T-cell (primary cell): ENCODE data around the gene DNAH10. TPM values are rescaled to one million over a fixed set of nuclear protein-coding genes. Genes with fewer than 3 reads are reported as not detected.

ENCODE experiments used
- ATAC-seq, 4 experiments: fragments of 200-7000 bp in 3 of 4; fragments of 150-1000 bp in 1 of 4; cut with Tn5 transposase; replicated peaks in 1 of 4; 1 replicate in 3 of 4; 2 replicates in 1 of 4; pipeline ENCODE4 v1.10.0; 2021; ENCODE audit warnings: moderate library complexity in 3 of 4, mild to moderate bottlenecking in 2 of 4, moderate number of reproducible peaks in 1 of 4
- CTCF ChIA-PET, 2 donors: fragments of 300-600 bp; sonication (Branson Sonifier 250); formaldehyde crosslinking; loops; one replicate each; lab custom pipeline; 2022; ENCODE audit warnings: antibody characterized with exemption in 2 of 2; lab: Charles Lee
- POLR2A ChIA-PET, 2 donors: fragments of 300-600 bp; sonication (Branson Sonifier 250); formaldehyde crosslinking; loops; one replicate each; lab custom pipeline; 2022; ENCODE audit warnings: antibody characterized with exemption in 2 of 2; lab: Charles Lee
- DNase-seq, 35 experiments: peaks; one replicate each; pipeline versions ENCODE4 v3.0.0 to v3.0.0-alpha.2; 2013 to 2023
- H3K27ac ChIP-seq: one replicate; pipeline ENCODE4 v1.5.1; 2013; ENCODE audit warnings: low read length
- H3K27me3 ChIP-seq, 2 experiments: replicated peaks in 1 of 2; 1 replicate in 1 of 2; 2 replicates in 1 of 2; pipeline versions ENCODE4 v1.6.1 to v1.7.0; 2013; ENCODE audit warnings: low read length in 1 of 2, mixed read lengths in 1 of 2; ENCODE audit not compliant: control insufficient read depth in 2 of 2, insufficient read depth in 2 of 2; ENCODE audit errors: extremely low read depth in 1 of 2
- H3K36me3 ChIP-seq, 2 donors: 1 replicate in 1 of 2; 2 replicates in 1 of 2; pipeline versions ENCODE4 v1.6.1 to v1.7.0; 2013; ENCODE audit warnings: low read length in 1 of 2; ENCODE audit not compliant: control insufficient read depth in 2 of 2, insufficient read depth in 1 of 2; ENCODE audit errors: extremely low read depth in 1 of 2
- H3K4me1 ChIP-seq, 2 experiments: 1 replicate in 1 of 2; 2 replicates in 1 of 2; pipeline versions ENCODE4 v1.6.1 to v1.7.0; 2013; ENCODE audit warnings: low read length in 2 of 2, mixed read lengths in 1 of 2; ENCODE audit not compliant: insufficient read depth in 2 of 2, control insufficient read depth in 1 of 2; ENCODE audit errors: extremely low read depth in 1 of 2
- H3K4me3 ChIP-seq, 2 donors: 1 replicate in 1 of 2; 2 replicates in 1 of 2; pipeline versions ENCODE4 v1.5.1 to v1.7.0; 2013; ENCODE audit warnings: mild to moderate bottlenecking in 2 of 2, low read length in 1 of 2, moderate library complexity in 1 of 2; ENCODE audit not compliant: control insufficient read depth in 1 of 2; ENCODE audit errors: extremely low read depth in 1 of 2
- H3K9me3 ChIP-seq: 2 replicates; pipeline ENCODE4 v1.7.0; 2013
- H3K27ac Mint-ChIP-seq, 2 donors: one replicate each; pipeline ENCODE4 v1.8.0; 2020 to 2021; ENCODE audit warnings: mild to moderate bottlenecking in 2 of 2, mixed read lengths in 2 of 2
- H3K27me3 Mint-ChIP-seq, 2 donors: one replicate each; pipeline ENCODE4 v1.8.0; 2021 to 2022; ENCODE audit warnings: mixed read lengths in 2 of 2
- H3K36me3 Mint-ChIP-seq: one replicate; pipeline ENCODE4 v1.8.0; 2021; ENCODE audit warnings: mixed read lengths
- H3K4me1 Mint-ChIP-seq, 3 donors: one replicate each; pipeline ENCODE4 v1.8.0; 2020 to 2022; ENCODE audit warnings: mixed read lengths in 3 of 3, mild to moderate bottlenecking in 1 of 3
- H3K4me3 Mint-ChIP-seq, 3 donors: one replicate each; pipeline ENCODE4 v1.8.0; 2020 to 2022; ENCODE audit warnings: mild to moderate bottlenecking in 3 of 3, mixed read lengths in 3 of 3, moderate library complexity in 3 of 3
- H3K9me3 Mint-ChIP-seq, 3 donors: one replicate each; pipeline ENCODE4 v1.8.0; 2020 to 2022; ENCODE audit warnings: mixed read lengths in 3 of 3
- WGBS: methylation state at CpG from one replicate; pipeline ENCODE4 v1.1.5; 2013; ENCODE audit warnings: missing lambda C conversion rate; ENCODE audit not compliant: insufficient coverage; 5-methylcytosine and 5-hydroxymethylcytosine counted together
- total RNA-seq, 35 experiments: library from RNA in 6 of 35; stranded (reverse) in 6 of 35; fragments of 120-200 nt in 1 of 35; gene quantifications; one replicate each; pipeline versions ENCODE4 v1.2.1 to v1.2.4 and lab custom pipeline; 2013 to 2026

Gene DNAH10
- total RNA-seq, 5 donors from 2014 or later (not counting 1 experiment from before 2014, with no cell fraction given) = 0.08 to 0.32 (median 0.19) TPM

DNA sequence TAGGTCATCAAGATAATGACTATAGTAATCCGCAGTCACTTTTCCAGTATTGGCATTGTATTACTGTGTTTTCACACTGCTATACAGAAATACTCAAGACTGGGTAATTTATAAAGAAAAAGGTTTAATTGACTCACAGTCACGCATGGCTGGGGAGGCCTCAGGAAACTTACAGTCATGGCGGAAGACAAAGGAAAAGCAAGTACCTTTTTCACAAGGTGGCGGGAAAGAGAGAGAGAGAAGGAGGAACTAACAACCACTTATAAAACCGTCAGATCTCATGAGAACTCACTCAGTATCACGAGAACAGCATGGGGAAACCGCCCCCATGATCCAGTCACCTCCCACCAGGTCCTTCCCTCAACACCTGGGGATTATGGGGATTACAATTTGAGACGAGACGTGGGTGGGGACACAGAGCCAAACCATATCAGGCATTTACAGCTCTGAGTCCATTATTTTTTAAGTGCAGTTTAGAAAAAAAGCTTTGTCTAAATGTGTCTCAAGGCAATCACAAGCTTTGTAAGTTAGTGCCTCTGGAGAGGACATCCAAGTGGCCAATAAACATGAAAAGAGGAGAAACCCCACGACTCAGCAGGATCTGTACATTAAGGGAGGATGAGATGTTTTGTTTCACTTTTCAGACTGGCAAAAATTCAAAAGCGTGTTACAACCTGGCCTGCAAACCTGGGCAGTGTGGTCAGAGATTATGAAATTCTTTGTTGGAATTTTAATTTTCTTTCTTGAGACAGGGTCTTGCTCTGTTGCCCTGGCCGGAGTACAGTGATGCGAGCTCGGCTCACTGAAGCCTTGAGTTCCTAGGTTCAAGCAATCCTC lies 82.0 kb downstream of the DNAH10 start:
- Mint-ChIP-seq H3K27me3 (peaks cover 0 to 7% of the 10 kb centered on the region in 2 donors), H3K4me1 (no peaks in the 10 kb centered on the region), H3K36me3 (no peaks in the 10 kb centered on the region), H3K4me3 (no peak overlapping the region), H3K27ac (no peak overlapping the region), H3K9me3 (no peaks in the 10 kb centered on the region)
- Histone ChIP-seq H3K36me3 (no peaks in the 10 kb centered on the region), H3K9me3 (no peaks in the 10 kb centered on the region), H3K27me3 (no peaks in the 10 kb centered on the region), H3K4me1 (no peaks in the 10 kb centered on the region), H3K27ac (no peak overlapping the region), H3K4me3 (no peak overlapping the region)
- ChIA-PET CTCF (no interaction called here), POLR2A (no interaction called here)
- WGBS = 76% methylated on average over 4 of the region's 14 CpGs
- DNase-seq = no peak
- ATAC-seq = no peak

DNA sequence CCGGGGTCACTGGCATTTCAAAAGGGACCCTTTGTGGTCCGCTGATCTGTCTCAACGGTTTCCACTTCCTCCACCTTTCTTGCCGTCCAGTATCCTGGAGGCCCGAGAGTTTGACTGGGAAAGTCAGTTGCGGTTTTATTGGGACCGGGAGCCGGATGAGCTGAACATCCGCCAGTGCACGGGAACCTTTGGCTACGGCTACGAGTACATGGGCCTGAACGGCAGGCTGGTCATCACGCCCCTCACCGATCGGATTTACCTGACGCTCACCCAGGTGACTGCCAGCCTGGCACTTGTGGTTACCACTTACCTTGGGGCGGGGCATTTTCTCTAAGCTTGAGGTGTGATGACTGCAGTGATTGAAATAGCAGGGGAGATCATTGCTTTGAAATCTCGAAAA lies 83.8 kb downstream of the DNAH10 start:
- no peaks in the 10 kb centered on the region for H3K4me1 Mint-ChIP-seq
- Histone ChIP-seq H3K4me3 (no peak overlapping the region), H3K36me3 (no peaks in the 10 kb centered on the region), H3K9me3 (no peaks in the 10 kb centered on the region), H3K27me3 (peaks cover 0 to 3% of the 10 kb centered on the region in 2 experiments), H3K4me1 (no peaks in the 10 kb centered on the region), H3K27ac (no peak overlapping the region)
- no peak overlapping the region for H3K27ac Mint-ChIP-seq
- no peaks in the 10 kb centered on the region for H3K36me3 Mint-ChIP-seq
- CTCF ChIA-PET = no interaction called here
- no peaks in the 10 kb centered on the region for H3K9me3 Mint-ChIP-seq
- 90% methylated on average over 16 of the region's 19 CpGs for WGBS
- H3K4me3 Mint-ChIP-seq = no peak overlapping the region
- ATAC-seq (no peak), DNase-seq (no peak)
- POLR2A ChIA-PET = interaction anchor here in 1 of 2 donors (0.6 kb wide), 1 partner anchor 15 kb away, joined by 3 read pairs; no protein-coding TSS in a partner anchor
- peaks cover 0 to 7% of the 10 kb centered on the region in 2 donors for H3K27me3 Mint-ChIP-seq

DNA sequence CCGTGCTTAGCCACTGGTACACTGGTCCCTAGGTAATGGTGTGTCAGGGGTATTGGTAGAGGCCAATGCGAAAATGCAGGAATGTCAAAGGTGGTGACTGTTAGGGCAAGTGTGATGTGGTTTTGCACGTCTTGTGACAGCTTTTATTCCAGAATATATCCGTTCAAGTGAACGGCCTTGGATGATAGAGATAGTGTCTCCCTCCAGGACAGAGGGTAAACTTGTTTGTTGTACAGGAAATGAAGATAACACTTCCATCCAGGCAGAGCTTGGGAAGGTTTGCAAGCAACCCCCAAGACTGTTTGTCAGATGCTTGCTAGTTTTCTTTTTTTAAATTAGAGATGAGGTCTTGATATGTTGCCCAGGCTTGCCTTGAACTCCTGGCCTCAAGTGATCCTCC lies 84.2 kb downstream of the DNAH10 start:
- no peak overlapping the region for H3K4me3 Mint-ChIP-seq
- ATAC-seq (no peak), DNase-seq (no peak)
- H3K4me1 Mint-ChIP-seq = no peaks in the 10 kb centered on the region
- Histone ChIP-seq H3K36me3 (no peaks in the 10 kb centered on the region), H3K27ac (no peak overlapping the region), H3K9me3 (no peaks in the 10 kb centered on the region), H3K4me3 (no peak overlapping the region), H3K4me1 (no peaks in the 10 kb centered on the region), H3K27me3 (peaks cover 0 to 4% of the 10 kb centered on the region in 2 experiments)
- POLR2A ChIA-PET = interaction anchor here in 1 of 2 donors (0.6 kb wide), 1 partner anchor 15 kb away, joined by 3 read pairs; no protein-coding TSS in a partner anchor
- H3K36me3 Mint-ChIP-seq = no peaks in the 10 kb centered on the region
- 78% methylated on average over 3 of the region's 5 CpGs for WGBS
- H3K27ac Mint-ChIP-seq = no peak overlapping the region
- peaks cover 0 to 9% of the 10 kb centered on the region in 2 donors for H3K27me3 Mint-ChIP-seq
- CTCF ChIA-PET = no interaction called here
- no peaks in the 10 kb centered on the region for H3K9me3 Mint-ChIP-seq

DNA sequence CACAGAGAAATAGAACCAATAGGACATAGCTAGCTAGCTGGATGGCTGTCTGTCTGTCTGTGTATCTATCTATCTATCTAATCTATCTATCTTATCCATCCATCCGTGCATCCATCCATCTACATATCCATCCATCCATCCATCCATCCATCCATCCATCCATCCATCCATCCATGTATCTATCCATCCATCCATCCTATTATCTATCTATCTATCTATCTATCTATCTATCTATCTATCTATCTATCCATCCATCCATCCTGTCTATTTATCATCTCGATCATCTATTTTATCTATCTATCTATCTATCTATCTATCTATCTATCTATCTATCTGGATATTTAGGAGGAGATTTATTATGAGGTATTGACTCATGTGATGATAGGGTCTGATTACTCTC lies 84.9 kb downstream of the DNAH10 start:
- no peaks in the 10 kb centered on the region for H3K4me1 Mint-ChIP-seq
- H3K36me3 Mint-ChIP-seq = no peaks in the 10 kb centered on the region
- WGBS = 93% methylated on average over 1 of the region's 2 CpGs
- no peak overlapping the region for H3K4me3 Mint-ChIP-seq
- ChIA-PET POLR2A (no interaction called here), CTCF (no interaction called here)
- no peaks in the 10 kb centered on the region for H3K9me3 ChIP-seq
- H3K4me3 ChIP-seq = no peak overlapping the region
- peaks cover 0 to 7% of the 10 kb centered on the region in 2 donors for H3K27me3 Mint-ChIP-seq
- DNase-seq (no peak), ATAC-seq (no peak)
- no peak overlapping the region for H3K27ac ChIP-seq
- H3K4me1 ChIP-seq = no peaks in the 10 kb centered on the region
- no peaks in the 10 kb centered on the region for H3K9me3 Mint-ChIP-seq
- H3K36me3 ChIP-seq = no peaks in the 10 kb centered on the region
- H3K27ac Mint-ChIP-seq = no peak overlapping the region
- H3K27me3 ChIP-seq = peaks cover 0 to 4% of the 10 kb centered on the region in 2 experiments

DNA sequence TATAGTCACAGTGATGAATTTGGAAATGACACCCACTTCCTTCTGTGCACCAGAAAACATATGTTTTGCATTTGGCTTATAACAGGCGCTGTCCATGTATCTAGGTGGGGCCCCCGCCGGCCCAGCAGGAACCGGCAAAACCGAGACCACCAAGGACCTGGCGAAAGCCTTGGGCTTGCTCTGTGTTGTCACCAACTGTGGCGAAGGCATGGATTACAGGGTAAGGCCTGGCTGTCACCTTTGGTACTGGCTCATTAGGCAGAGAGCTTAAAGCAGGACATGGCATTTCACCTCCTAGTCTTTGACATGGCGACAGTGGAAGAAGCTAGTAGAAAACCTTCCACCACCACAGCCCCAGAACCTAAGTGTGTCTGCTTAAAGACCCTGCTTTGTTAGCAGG lies 85.8 kb downstream of the DNAH10 start:
- peaks cover 0 to 5% of the 10 kb centered on the region in 2 donors for H3K27me3 Mint-ChIP-seq
- H3K9me3 Mint-ChIP-seq = no peaks in the 10 kb centered on the region
- no peak for DNase-seq
- H3K4me3 Mint-ChIP-seq = no peak overlapping the region
- Histone ChIP-seq H3K27ac (no peak overlapping the region), H3K27me3 (peaks cover 0 to 4% of the 10 kb centered on the region in 2 experiments), H3K4me3 (no peak overlapping the region), H3K36me3 (no peaks in the 10 kb centered on the region), H3K9me3 (no peaks in the 10 kb centered on the region), H3K4me1 (no peaks in the 10 kb centered on the region)
- H3K27ac Mint-ChIP-seq = no peak overlapping the region
- WGBS = 96% methylated on average over 7 of the region's 8 CpGs
- ChIA-PET CTCF (no interaction called here), POLR2A (no interaction called here)
- no peaks in the 10 kb centered on the region for H3K4me1 Mint-ChIP-seq
- ATAC-seq = no peak
- no peaks in the 10 kb centered on the region for H3K36me3 Mint-ChIP-seq

DNA sequence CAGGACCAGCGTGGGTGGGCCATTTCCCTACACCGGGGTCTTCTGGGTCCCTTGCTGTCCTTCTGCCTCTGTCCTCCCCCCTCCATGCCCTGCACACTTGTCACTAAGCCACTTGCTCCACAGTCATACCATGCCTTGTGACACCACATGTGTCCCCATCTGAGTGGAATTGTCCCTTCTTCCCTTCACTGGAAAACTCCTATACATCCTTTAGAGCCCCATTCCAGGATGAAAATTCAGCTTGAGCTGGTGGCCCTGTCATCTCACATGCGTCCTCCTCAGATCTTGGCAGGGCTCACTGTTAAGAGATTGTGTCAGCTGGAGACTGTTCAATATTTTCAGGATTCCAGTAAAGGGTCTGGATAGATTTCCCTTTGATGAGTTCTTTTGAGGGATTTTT lies 87.4 kb downstream of the DNAH10 start:
- H3K4me1 Mint-ChIP-seq = no peaks in the 10 kb centered on the region
- H3K4me1 ChIP-seq = no peaks in the 10 kb centered on the region
- H3K27ac Mint-ChIP-seq = no peak overlapping the region
- no peaks in the 10 kb centered on the region for H3K9me3 ChIP-seq
- H3K4me3 ChIP-seq = no peak overlapping the region
- ATAC-seq (no peak), DNase-seq (no peak)
- POLR2A ChIA-PET = no interaction called here
- CTCF ChIA-PET = no interaction called here
- no peaks in the 10 kb centered on the region for H3K36me3 ChIP-seq
- no peak overlapping the region for H3K27ac ChIP-seq
- H3K27me3 ChIP-seq = peaks cover 0 to 4% of the 10 kb centered on the region in 2 experiments
- 71% methylated on average over 3 of the region's 3 CpGs for WGBS
- no peaks in the 10 kb centered on the region for H3K36me3 Mint-ChIP-seq
- H3K27me3 Mint-ChIP-seq = peaks cover 0 to 5% of the 10 kb centered on the region in 2 donors
- H3K4me3 Mint-ChIP-seq = no peak overlapping the region
- H3K9me3 Mint-ChIP-seq = no peaks in the 10 kb centered on the region
